Large intestine (tissue), 3 donors: ENCODE data around the gene CLASP2. TPM values are rescaled to one million over a fixed set of nuclear protein-coding genes. Genes with fewer than 3 reads are reported as not detected.

Source experiments
- DNase-seq, 2 donors: peaks; one replicate each; pipeline versions ENCODE4 v3.0.0 to v3.0.0-alpha.2; 2013
- H3K27ac ChIP-seq: one replicate; pipeline ENCODE4 v1.5.1; 2013; ENCODE audit warnings: low read length
- H3K27me3 ChIP-seq: 2 replicates; pipeline ENCODE4 v1.6.1; 2013; ENCODE audit warnings: low read length; ENCODE audit not compliant: control insufficient read depth, insufficient read depth
- H3K36me3 ChIP-seq: 2 replicates; pipeline ENCODE4 v1.6.1; 2013; ENCODE audit warnings: low read length; ENCODE audit not compliant: control insufficient read depth, insufficient read depth
- H3K4me1 ChIP-seq: one replicate; pipeline ENCODE4 v1.6.1; 2013; ENCODE audit warnings: low read length; ENCODE audit not compliant: control insufficient read depth, insufficient read depth
- H3K4me3 ChIP-seq: one replicate; pipeline ENCODE4 v1.5.1; 2013; ENCODE audit warnings: low read length
- H3K9me3 ChIP-seq: one replicate; pipeline ENCODE4 v1.6.1; 2013; ENCODE audit warnings: mild to moderate bottlenecking, low read depth, low read length, moderate library complexity; ENCODE audit not compliant: control insufficient read depth
- WGBS: methylation state at CpG from one replicate; pipeline ENCODE4 v1.1.5; 2013; ENCODE audit warnings: low lambda C conversion rate; ENCODE audit not compliant: insufficient coverage; 5-methylcytosine and 5-hydroxymethylcytosine counted together
- polyA plus RNA-seq: library from polyadenylated mRNA; unstranded; fragments of 120-200 nt; gene quantifications from one replicate; pipeline ENCODE4 v1.2.1, GENCODE V29; 2013

CLASP2 gene
- polyA plus RNA-seq, 1 donor = 56.2 TPM

- H3K27me3 ChIP-seq = no peaks in the 10 kb centered on the region
- no peak overlapping the region for H3K4me3 ChIP-seq
- H3K9me3 ChIP-seq = no peaks in the 10 kb centered on the region
- H3K4me1 ChIP-seq = no peaks in the 10 kb centered on the region
- 100% methylated on average over 1 of the region's 3 CpGs for WGBS
- no peak for DNase-seq
- no peaks in the 10 kb centered on the region for H3K36me3 ChIP-seq
- no peak overlapping the region for H3K27ac ChIP-seq
These were observed 14.3 kb upstream of the CLASP2 start for GRCh38 chr3:33732394-33732793.

GRCh38 chr3:33729993-33730392 is 11.9 kb upstream of the CLASP2 start:
- no peak for DNase-seq
- no peak overlapping the region for H3K4me3 ChIP-seq
- no peaks in the 10 kb centered on the region for H3K36me3 ChIP-seq
- H3K27ac ChIP-seq = no peak overlapping the region
- no CpG with 5 or more reads among the region's 3 CpGs for WGBS
- no peaks in the 10 kb centered on the region for H3K4me1 ChIP-seq
- no peaks in the 10 kb centered on the region for H3K27me3 ChIP-seq
- H3K9me3 ChIP-seq = no peaks in the 10 kb centered on the region

GRCh38 chr3:33724256-33724655 is 6.2 kb upstream of the CLASP2 start:
- Histone ChIP-seq H3K27ac (no peak overlapping the region), H3K36me3 (no peaks in the 10 kb centered on the region), H3K27me3 (no peaks in the 10 kb centered on the region), H3K9me3 (no peaks in the 10 kb centered on the region), H3K4me1 (no peaks in the 10 kb centered on the region), H3K4me3 (no peak overlapping the region)
- no CpG with 5 or more reads among the region's 2 CpGs for WGBS
- DNase-seq = no peak

GRCh38 chr3:33722626-33723370 is 4.7 kb upstream of the CLASP2 start:
- DNase-seq = no peak
- no peak overlapping the region for H3K27ac ChIP-seq
- H3K4me3 ChIP-seq = no peak overlapping the region
- no CpG with 5 or more reads among the region's 2 CpGs for WGBS
- H3K4me1 ChIP-seq = no peaks in the 10 kb centered on the region
- H3K9me3 ChIP-seq = no peaks in the 10 kb centered on the region
- no peaks in the 10 kb centered on the region for H3K27me3 ChIP-seq
- no peaks in the 10 kb centered on the region for H3K36me3 ChIP-seq

GRCh38 chr3:33722191-33722590 is 4.1 kb upstream of the CLASP2 start:
- H3K27me3 ChIP-seq = no peaks in the 10 kb centered on the region
- 83% methylated on average over 1 of the region's 1 CpG for WGBS
- H3K27ac ChIP-seq = no peak overlapping the region

GRCh38 chr3:33718595-33718907 is 497 bp upstream of the CLASP2 start:
- peak overlapping the region; percentile 95 for H3K4me3 ChIP-seq
- peaks cover 8% of the 10 kb centered on the region for H3K4me1 ChIP-seq
- H3K27ac ChIP-seq = peak overlapping the region; percentile 98
- no peak for DNase-seq
- H3K9me3 ChIP-seq = no peaks in the 10 kb centered on the region
- WGBS = no CpG with 5 or more reads among the region's 7 CpGs
- H3K27me3 ChIP-seq = no peaks in the 10 kb centered on the region
- H3K36me3 ChIP-seq = no peaks in the 10 kb centered on the region

More at GRCh38 chr3:33722191-33722590, 4.1 kb upstream of the CLASP2 start:
- Histone ChIP-seq H3K9me3 (no peaks in the 10 kb centered on the region), H3K4me3 (no peak overlapping the region), H3K4me1 (no peaks in the 10 kb centered on the region), H3K36me3 (no peaks in the 10 kb centered on the region)
- no peak for DNase-seq

GRCh38 chr3:33717616-33717865 is 513 bp downstream of the CLASP2 start:
- WGBS = no CpG with 5 or more reads among the region's 26 CpGs
- peak overlapping the region; percentile 95 for H3K4me3 ChIP-seq
- peak in 1 of 2 donors; percentile 68 for DNase-seq
- H3K4me1 ChIP-seq = peaks cover 8% of the 10 kb centered on the region
- no peaks in the 10 kb centered on the region for H3K27me3 ChIP-seq
- no peaks in the 10 kb centered on the region for H3K9me3 ChIP-seq
- H3K36me3 ChIP-seq = no peaks in the 10 kb centered on the region
- H3K27ac ChIP-seq = peak overlapping the region; percentile 98

- Histone ChIP-seq H3K36me3 (no peaks in the 10 kb centered on the region), H3K4me3 (peak overlapping the region; percentile 95), H3K27me3 (no peaks in the 10 kb centered on the region), H3K4me1 (peaks cover 8% of the 10 kb centered on the region), H3K9me3 (no peaks in the 10 kb centered on the region), H3K27ac (no peak overlapping the region)
- WGBS = 100% methylated on average over 2 of the region's 7 CpGs
- peak in 1 of 2 donors; percentile 27 for DNase-seq
These were observed 1.8 kb downstream of the CLASP2 start for GRCh38 chr3:33716227-33716626.

- WGBS = no CpG with 5 or more reads among the region's 3 CpGs
- Histone ChIP-seq H3K27ac (no peak overlapping the region), H3K4me1 (peaks cover 3% of the 10 kb centered on the region)
These were observed 7.0 kb downstream of the CLASP2 start for GRCh38 chr3:33711100-33711499.

GRCh38 chr3:33706056-33706455 is 12.0 kb downstream of the CLASP2 start:
- Histone ChIP-seq H3K4me3 (no peak overlapping the region), H3K27me3 (no peaks in the 10 kb centered on the region), H3K4me1 (no peaks in the 10 kb centered on the region), H3K9me3 (peaks cover 3% of the 10 kb centered on the region), H3K36me3 (no peaks in the 10 kb centered on the region), H3K27ac (no peak overlapping the region)
- WGBS = 100% methylated on average over 1 of the region's 6 CpGs
- DNase-seq = no peak

More at GRCh38 chr3:33711100-33711499, 7.0 kb downstream of the CLASP2 start:
- H3K4me3 ChIP-seq = no peak overlapping the region
- DNase-seq = no peak
- H3K27me3 ChIP-seq = no peaks in the 10 kb centered on the region
- H3K9me3 ChIP-seq = no peaks in the 10 kb centered on the region
- H3K36me3 ChIP-seq = no peaks in the 10 kb centered on the region

- H3K36me3 ChIP-seq = no peaks in the 10 kb centered on the region
- no peak for DNase-seq
- no peaks in the 10 kb centered on the region for H3K4me1 ChIP-seq
- H3K4me3 ChIP-seq = no peak overlapping the region
- H3K9me3 ChIP-seq = peaks cover 3% of the 10 kb centered on the region
- no peak overlapping the region for H3K27ac ChIP-seq
- no peaks in the 10 kb centered on the region for H3K27me3 ChIP-seq
- 100% methylated on average over 1 of the region's 3 CpGs for WGBS
These were observed 13.2 kb downstream of the CLASP2 start for GRCh38 chr3:33704891-33705290.
